Endodermal cell (in vitro differentiated cells): ENCODE results near the gene EVI2A. TPM values are rescaled to one million over a fixed set of nuclear protein-coding genes. Genes with fewer than 3 reads are reported as not detected.
"Not testable (repeated sequence)": the region's sequence is repeated elsewhere in the genome, so short reads cannot be mapped to it uniquely, and the experiment has no call there.

Source experiments
- DNase-seq: peaks from one replicate; pipeline ENCODE4 v3.0.0-alpha.2; 2017
- H3K27ac ChIP-seq: 2 replicates; pipeline ENCODE4 v1.5.1; 2013; ENCODE audit warnings: mild to moderate bottlenecking, low read depth, low read length, moderate library complexity
- H3K27me3 ChIP-seq: 2 replicates; pipeline ENCODE4 v1.6.1; 2013; ENCODE audit warnings: mild to moderate bottlenecking, low read length, moderate library complexity; ENCODE audit not compliant: insufficient read depth, control insufficient read depth, poor library complexity, severe bottlenecking
- H3K36me3 ChIP-seq: 2 replicates; pipeline ENCODE4 v1.7.0; 2013; ENCODE audit warnings: mild to moderate bottlenecking, low read length, moderate library complexity; ENCODE audit not compliant: control insufficient read depth, insufficient read depth
- H3K4me1 ChIP-seq: one replicate; pipeline ENCODE4 v1.7.0; 2013; ENCODE audit warnings: low read length; ENCODE audit not compliant: control insufficient read depth, insufficient read depth
- H3K4me3 ChIP-seq: 2 replicates; pipeline ENCODE4 v1.5.1; 2013; ENCODE audit warnings: mild to moderate bottlenecking, low read length, moderate library complexity
- H3K9ac ChIP-seq: 2 replicates; pipeline ENCODE4 v1.6.1; 2013; ENCODE audit warnings: mild to moderate bottlenecking, low read length, moderate library complexity; ENCODE audit not compliant: poor library complexity, severe bottlenecking; ENCODE audit errors: extremely low read depth
- H3K9me3 ChIP-seq: 2 replicates; pipeline ENCODE4 v1.6.1; 2013; ENCODE audit warnings: mild to moderate bottlenecking, low read length, moderate library complexity; ENCODE audit not compliant: control insufficient read depth
- H3K27ac Mint-ChIP-seq: 2 replicates; pipeline ENCODE4 v1.8.0; 2020; ENCODE audit warnings: mixed read lengths
- H3K27me3 Mint-ChIP-seq: 2 replicates; pipeline ENCODE4 v1.8.0; 2021; ENCODE audit warnings: mild to moderate bottlenecking, mixed read lengths; ENCODE audit not compliant: insufficient read depth
- H3K36me3 Mint-ChIP-seq: 2 replicates; pipeline ENCODE4 v1.8.0; 2020; ENCODE audit warnings: low read depth, mixed read lengths
- H3K4me1 Mint-ChIP-seq: 2 replicates; pipeline ENCODE4 v1.8.0; 2020; ENCODE audit warnings: mixed read lengths
- H3K4me3 Mint-ChIP-seq: 2 replicates; pipeline ENCODE4 v1.8.0; 2020; ENCODE audit warnings: mild to moderate bottlenecking, moderate library complexity, mixed read lengths
- H3K9me3 Mint-ChIP-seq: 2 replicates; pipeline ENCODE4 v1.8.0; 2020; ENCODE audit warnings: mild to moderate bottlenecking, mixed read lengths
- WGBS, 2 experiments: methylation state at CpG; one replicate each; pipeline versions ENCODE4 v1.1.5 to v1.1.7; 2013; ENCODE audit warnings: missing lambda C conversion rate in 2 of 2, mixed read lengths in 1 of 2; ENCODE audit not compliant: insufficient coverage in 1 of 2, insufficient read length in 1 of 2; 5-methylcytosine and 5-hydroxymethylcytosine counted together
- total RNA-seq, 2 donors: library from RNA; stranded (reverse); fragmentation: NEBNext Ultra II Directional in 1 of 2; extraction: Animal tissue kit (Norgen Biotek cat#: 25700) in 1 of 2; gene quantifications; 2 replicates in 1 of 2; 3 replicates in 1 of 2; pipeline ENCODE4 v1.2.1, GENCODE V29; 2021
- TF ChIP-seq, protein P1 (sequence below): fragments of 200-600 bp; sonication (generic); conservative IDR thresholded peaks from 2 replicates; pipeline ENCODE4 v1.5.0; 2021; ENCODE audit warnings: antibody characterized with exemption, mild to moderate bottlenecking

Gene EVI2A
- total RNA-seq, 2 donors from 2014 or later: not detected

DNA sequence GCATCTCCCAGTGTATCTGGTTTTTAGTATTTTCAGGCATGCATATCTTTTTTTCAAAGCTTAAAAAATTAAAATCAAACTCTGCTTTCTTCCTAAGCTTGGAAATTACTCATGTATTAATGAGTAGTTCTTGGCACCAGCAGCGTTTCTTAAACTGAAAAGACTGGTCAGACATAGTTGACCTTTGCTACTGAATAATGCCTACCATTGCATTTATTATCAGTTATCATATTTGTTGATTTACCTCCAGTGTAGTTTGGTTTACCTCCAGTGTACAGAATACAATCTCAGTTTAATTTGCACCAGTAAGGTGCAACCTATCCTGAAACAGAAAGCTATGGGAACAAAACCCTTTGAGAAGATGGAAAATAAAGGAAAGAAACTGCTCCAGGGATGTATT, 34.5 kb upstream of the EVI2A start:
- no peaks in the 10 kb centered on the region for H3K9me3 Mint-ChIP-seq

DNA sequence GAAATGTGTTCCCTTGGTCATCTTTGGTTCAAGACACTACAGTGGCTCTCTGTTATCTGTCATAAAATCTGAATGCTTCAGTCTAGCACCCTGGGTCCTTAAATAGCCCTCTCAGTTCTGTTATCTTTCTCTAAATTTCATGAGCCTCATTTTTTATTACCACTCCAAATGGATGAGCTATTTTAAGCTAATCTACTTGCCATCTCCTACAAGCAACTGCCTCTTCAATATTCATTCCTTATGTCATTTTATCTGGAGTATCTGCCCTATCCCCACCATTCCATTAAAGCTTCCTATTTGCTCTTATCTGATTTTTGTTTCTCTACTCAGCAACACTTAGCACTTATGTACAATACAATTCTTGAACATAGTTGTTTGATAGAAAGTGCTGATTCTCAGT, 28.0 kb upstream of the EVI2A start:
- no peaks in the 10 kb centered on the region for H3K27me3 Mint-ChIP-seq
- Histone ChIP-seq H3K9me3 (no peaks in the 10 kb centered on the region), H3K27ac (no peak overlapping the region), H3K36me3 (peaks cover 52% of the 10 kb centered on the region), H3K4me3 (no peak overlapping the region), H3K27me3 (no peaks in the 10 kb centered on the region), H3K9ac (no peak overlapping the region), H3K4me1 (no peaks in the 10 kb centered on the region)
- H3K4me3 Mint-ChIP-seq: no peak overlapping the region
- peaks cover 47% of the 10 kb centered on the region for H3K36me3 Mint-ChIP-seq
- no peaks in the 10 kb centered on the region for H3K9me3 Mint-ChIP-seq
- H3K27ac Mint-ChIP-seq: no peak overlapping the region
- DNase-seq: no peak
- H3K4me1 Mint-ChIP-seq: no peaks in the 10 kb centered on the region
- TF ChIP-seq, protein P1, sequence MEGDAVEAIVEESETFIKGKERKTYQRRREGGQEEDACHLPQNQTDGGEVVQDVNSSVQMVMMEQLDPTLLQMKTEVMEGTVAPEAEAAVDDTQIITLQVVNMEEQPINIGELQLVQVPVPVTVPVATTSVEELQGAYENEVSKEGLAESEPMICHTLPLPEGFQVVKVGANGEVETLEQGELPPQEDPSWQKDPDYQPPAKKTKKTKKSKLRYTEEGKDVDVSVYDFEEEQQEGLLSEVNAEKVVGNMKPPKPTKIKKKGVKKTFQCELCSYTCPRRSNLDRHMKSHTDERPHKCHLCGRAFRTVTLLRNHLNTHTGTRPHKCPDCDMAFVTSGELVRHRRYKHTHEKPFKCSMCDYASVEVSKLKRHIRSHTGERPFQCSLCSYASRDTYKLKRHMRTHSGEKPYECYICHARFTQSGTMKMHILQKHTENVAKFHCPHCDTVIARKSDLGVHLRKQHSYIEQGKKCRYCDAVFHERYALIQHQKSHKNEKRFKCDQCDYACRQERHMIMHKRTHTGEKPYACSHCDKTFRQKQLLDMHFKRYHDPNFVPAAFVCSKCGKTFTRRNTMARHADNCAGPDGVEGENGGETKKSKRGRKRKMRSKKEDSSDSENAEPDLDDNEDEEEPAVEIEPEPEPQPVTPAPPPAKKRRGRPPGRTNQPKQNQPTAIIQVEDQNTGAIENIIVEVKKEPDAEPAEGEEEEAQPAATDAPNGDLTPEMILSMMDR: no peak

More for the DNA sequence above, 34.5 kb upstream of the EVI2A start:
- Histone ChIP-seq H3K36me3 (peaks cover 80% of the 10 kb centered on the region), H3K27me3 (no peaks in the 10 kb centered on the region), H3K4me3 (no peak overlapping the region), H3K9ac (no peak overlapping the region), H3K4me1 (no peaks in the 10 kb centered on the region), H3K9me3 (no peaks in the 10 kb centered on the region), H3K27ac (no peak overlapping the region)
- TF ChIP-seq, protein P1: no peak
- H3K27ac Mint-ChIP-seq: no peak overlapping the region
- H3K4me1 Mint-ChIP-seq: no peaks in the 10 kb centered on the region
- peaks cover 56% of the 10 kb centered on the region for H3K36me3 Mint-ChIP-seq
- WGBS, 2 experiments: 93% methylated on average over 1 of the region's 1 CpG; no CpG with 5 or more reads in 1 of the 2 experiments
- DNase-seq: no peak
- H3K27me3 Mint-ChIP-seq: no peaks in the 10 kb centered on the region
- H3K4me3 Mint-ChIP-seq: no peak overlapping the region

DNA sequence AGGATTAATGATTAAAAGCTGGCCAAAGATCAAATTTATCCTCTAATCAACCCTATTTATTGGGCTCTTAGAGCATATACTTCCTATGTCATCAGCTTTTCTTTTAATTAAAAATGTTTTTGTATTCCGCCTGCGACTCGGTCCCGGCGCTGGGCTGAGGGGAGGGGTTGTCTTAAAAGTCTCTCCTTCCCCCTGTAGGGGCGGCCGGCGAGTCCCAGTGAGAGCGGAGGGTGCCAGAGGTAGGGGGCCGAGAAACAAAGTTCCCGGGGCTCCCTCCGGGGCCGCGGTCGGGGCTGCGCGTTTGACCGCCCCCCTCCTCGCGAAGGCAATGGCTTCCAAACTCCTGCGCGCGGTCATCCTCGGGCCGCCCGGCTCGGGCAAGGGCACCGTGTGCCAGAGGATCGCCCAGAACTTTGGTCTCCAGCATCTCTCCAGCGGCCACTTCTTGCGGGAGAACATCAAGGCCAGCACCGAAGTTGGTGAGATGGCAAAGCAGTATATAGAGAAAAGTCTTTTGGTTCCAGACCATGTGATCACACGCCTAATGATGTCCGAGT, 23.8 kb upstream of the EVI2A start:
- H3K9ac ChIP-seq, H3K4me1 ChIP-seq, H3K4me1 Mint-ChIP-seq, H3K27ac Mint-ChIP-seq, H3K9me3 ChIP-seq, H3K9me3 Mint-ChIP-seq, H3K27me3 Mint-ChIP-seq, H3K27me3 ChIP-seq, H3K4me3 Mint-ChIP-seq, DNase-seq, H3K4me3 ChIP-seq, H3K27ac ChIP-seq: not testable (repeated sequence)
- peaks cover 50% of the 10 kb centered on the region for H3K36me3 ChIP-seq
- WGBS, 2 experiments: 100% methylated on average over 3 of the region's 34 CpGs; no CpG with 5 or more reads in 1 of the 2 experiments
- peaks cover 38% of the 10 kb centered on the region for H3K36me3 Mint-ChIP-seq
